Activated CD4-positive, CD25-positive, alpha-beta regulatory T cell treated with anti-CD3 and anti-CD28 coated beads, Interleukin-2, amount 50 U/mL, for 16 hours (primary cell): ENCODE measurements around the gene MAP2K6.

Experiments
- DNase-seq: peaks from one replicate; pipeline ENCODE4 v3.0.0-alpha.2; 2020; ENCODE audit warnings: low read depth, low spot score

The MAP2K6 gene

DNA sequence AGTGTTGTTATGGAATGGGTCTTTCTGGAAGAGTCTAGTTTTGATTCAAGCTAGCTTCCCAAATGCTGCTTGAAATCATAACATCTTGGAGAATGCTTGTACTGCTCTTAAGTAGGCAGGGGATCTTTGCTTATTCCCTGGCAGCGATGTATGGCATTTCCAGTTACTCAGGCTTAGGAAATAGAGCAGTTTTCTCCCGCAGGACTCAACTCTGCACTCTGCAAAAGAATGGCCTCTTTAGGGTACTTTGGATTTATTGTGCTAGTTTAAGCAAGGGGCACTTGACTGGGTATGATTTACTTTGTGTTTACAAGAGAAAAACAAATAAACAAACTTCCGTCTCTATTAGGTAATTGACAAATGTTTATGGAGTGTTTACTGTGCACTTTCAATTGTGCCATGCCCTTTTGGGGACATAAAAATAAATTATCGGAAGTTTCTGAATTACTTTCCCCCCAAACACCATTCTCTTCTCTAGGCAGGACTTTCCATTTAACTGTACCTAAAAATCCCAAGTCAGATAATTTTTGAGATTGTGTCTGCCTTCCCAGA lies 164.0 kb downstream of the MAP2K6 start:
- DNase-seq, result no peak

- no peak for DNase-seq
Observed at GRCh38 chr17:69579961-69580677, 165.6 kb downstream of the MAP2K6 start.

- DNase-seq, result no peak
Observed at GRCh38 chr17:69581061-69581961, 166.8 kb downstream of the MAP2K6 start.

- DNase-seq, result no peak
Observed at GRCh38 chr17:69588316-69588715, 173.8 kb downstream of the MAP2K6 start.

- DNase-seq, result no peak
Observed at GRCh38 chr17:69588827-69589239, 174.3 kb downstream of the MAP2K6 start.

GRCh38 chr17:69590671-69591070 lies 176.2 kb downstream of the MAP2K6 start:
- no peak for DNase-seq

DNA sequence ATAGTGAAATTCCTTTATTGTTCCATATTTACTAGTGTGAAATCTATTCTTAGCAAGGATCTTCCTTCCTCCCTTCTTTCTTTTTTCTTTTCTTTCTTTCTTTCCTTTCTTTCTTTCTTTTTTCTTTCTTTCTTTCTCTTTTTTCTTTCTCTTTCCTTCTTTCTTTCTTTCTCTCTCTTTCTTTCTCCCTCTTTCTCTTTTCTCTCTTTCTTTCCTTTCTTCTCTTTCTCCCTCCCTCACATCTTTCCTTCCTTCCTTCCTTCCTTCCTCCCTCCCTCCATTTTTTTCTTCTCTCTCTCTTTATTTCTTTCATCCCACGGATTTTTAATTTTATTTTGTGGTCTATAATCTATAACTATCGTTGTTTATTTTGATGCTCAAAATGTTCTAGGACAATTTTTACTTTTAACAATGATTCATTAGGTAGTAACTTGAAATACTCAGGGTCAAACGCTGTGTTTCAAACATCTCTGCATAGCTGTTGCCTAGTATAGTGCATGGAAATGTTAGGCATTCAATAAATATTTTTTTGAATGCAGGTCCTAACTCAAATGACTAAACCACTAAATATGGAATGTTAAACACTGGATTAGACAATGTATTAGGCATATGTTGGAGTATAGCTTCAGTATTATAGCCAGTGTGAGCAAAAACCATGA lies 178.3 kb downstream of the MAP2K6 start:
- DNase-seq, result no peak

GRCh38 chr17:69593351-69593715 lies 178.8 kb downstream of the MAP2K6 start:
- no peak for DNase-seq

- no peak for DNase-seq
Observed at GRCh38 chr17:69593716-69594115, 179.2 kb downstream of the MAP2K6 start.

- no peak for DNase-seq
Observed at GRCh38 chr17:69594641-69595040, 180.1 kb downstream of the MAP2K6 start.

- DNase-seq, result no peak
Observed at GRCh38 chr17:69596141-69596540, 181.6 kb downstream of the MAP2K6 start.

DNA sequence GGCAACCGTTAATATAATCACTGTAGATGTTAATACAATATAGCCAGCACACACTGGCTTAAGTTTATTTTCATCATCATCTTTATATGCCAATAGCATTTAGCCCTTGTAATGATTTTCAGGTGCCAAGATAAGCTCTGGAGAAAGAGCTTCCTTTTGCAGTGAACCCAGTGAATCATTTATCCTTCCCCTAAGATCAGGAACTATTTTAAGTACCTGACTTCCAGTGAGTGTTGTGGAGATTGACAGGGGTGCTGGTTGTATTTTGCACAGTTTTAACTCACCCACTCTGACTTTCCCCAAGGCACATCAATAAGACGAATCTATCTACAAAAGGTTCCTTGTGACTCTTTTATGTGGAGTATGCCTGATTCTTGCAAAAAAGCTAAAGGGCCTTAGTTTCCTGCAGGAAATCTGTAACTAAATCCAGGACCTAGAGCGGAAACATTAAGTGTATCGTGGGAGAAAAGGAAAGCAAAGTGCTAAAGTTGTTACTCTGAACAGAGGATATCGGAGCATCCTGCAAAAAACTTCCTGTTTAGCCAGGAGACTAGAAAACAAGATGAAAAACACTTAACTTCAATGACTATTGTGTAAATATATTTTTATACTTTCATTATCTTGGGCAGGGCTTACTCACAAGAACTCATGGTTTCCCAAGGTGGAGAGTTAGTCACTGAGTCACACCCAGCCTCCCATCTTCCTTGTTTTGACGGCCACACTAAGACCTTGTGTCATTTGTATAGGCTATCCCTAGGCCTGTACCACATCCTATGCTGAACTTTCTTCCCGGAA lies 183.6 kb downstream of the MAP2K6 start:
- no peak for DNase-seq

DNA sequence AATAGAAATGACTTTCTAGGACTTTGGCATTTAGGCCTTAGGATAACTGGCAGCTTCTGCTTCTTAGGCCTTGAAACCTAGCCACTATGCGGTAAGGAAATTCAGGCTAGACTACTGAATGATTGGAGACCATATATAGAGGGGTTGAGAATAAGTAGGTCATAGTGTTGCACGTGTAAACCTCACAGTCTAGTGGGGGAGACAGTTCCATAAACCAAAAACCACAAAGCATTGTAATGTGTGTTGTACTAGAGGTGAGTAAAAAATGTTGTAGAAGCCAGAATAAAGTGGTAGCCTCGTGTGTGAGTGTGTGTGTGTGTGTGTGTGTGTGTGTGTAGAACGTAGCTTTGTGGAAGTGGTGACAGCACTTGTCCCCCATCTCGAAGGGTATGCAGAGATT lies 188.5 kb downstream of the MAP2K6 start:
- no peak for DNase-seq
